Keratinocyte (primary cell): ENCODE data around the gene FAHD1. TPM values are rescaled to one million over a fixed set of nuclear protein-coding genes. Genes with fewer than 3 reads are reported as not detected.

Experiments
- DNase-seq: peaks from one replicate; pipeline ENCODE4 v3.0.0-alpha.2; 2011; ENCODE audit warnings: low read depth, missing footprints, low spot score
- FAIRE-seq: peaks from 2 replicates; lab custom pipeline; 2011; peaks lifted over from hg19 to GRCh38; lab: Jason Lieb, UNC
- H2AFZ ChIP-seq: 2 replicates; pipeline ENCODE4 v1.6.0; 2012; ENCODE audit warnings: low read length, control low read depth, inconsistent platforms; ENCODE audit not compliant: control insufficient read depth
- H3K27ac ChIP-seq: 2 replicates; pipeline ENCODE4 v1.5.1; 2011; ENCODE audit warnings: low read length; ENCODE audit not compliant: control insufficient read depth, insufficient read depth
- H3K27me3 ChIP-seq: 3 replicates; pipeline ENCODE4 v1.6.0; 2011; ENCODE audit warnings: low read length; ENCODE audit not compliant: control insufficient read depth, insufficient read depth; ENCODE audit errors: extremely low read depth
- H3K36me3 ChIP-seq, 2 experiments: 2 replicates in 1 of 2; 3 replicates in 1 of 2; pipeline ENCODE4 v1.5.1; 2011; ENCODE audit warnings: low read length in 2 of 2, mild to moderate bottlenecking in 1 of 2; ENCODE audit not compliant: control insufficient read depth in 2 of 2, insufficient read depth in 2 of 2; ENCODE audit errors: extremely low read depth in 1 of 2
- H3K4me1 ChIP-seq: 3 replicates; pipeline ENCODE4 v1.5.1; 2011; ENCODE audit warnings: low read length; ENCODE audit not compliant: control insufficient read depth, insufficient read depth; ENCODE audit errors: extremely low read depth
- H3K4me2 ChIP-seq: 3 replicates; pipeline ENCODE4 v1.6.0; 2011; ENCODE audit warnings: low read depth, low read length; ENCODE audit not compliant: control insufficient read depth, insufficient read depth; ENCODE audit errors: extremely low read depth
- H3K4me3 ChIP-seq, 3 experiments: fragments of 200-600 bp in 1 of 3; sonication (generic) in 1 of 3; 2 replicates in 2 of 3; 3 replicates in 1 of 3; pipeline ENCODE4 v1.5.1; 2011 to 2016; ENCODE audit warnings: low read length in 3 of 3, mild to moderate bottlenecking in 3 of 3, control low read depth in 2 of 3, inconsistent platforms in 1 of 3, low read depth in 1 of 3, mixed read lengths in 1 of 3, mixed run types in 1 of 3, moderate library complexity in 1 of 3; ENCODE audit not compliant: control insufficient read depth in 2 of 3, insufficient read depth in 2 of 3; ENCODE audit errors: extremely low read depth in 1 of 3
- H3K79me2 ChIP-seq: 2 replicates; pipeline ENCODE4 v1.6.0; 2012; ENCODE audit warnings: low read length; ENCODE audit not compliant: control insufficient read depth, insufficient read depth
- H3K9ac ChIP-seq: 3 replicates; pipeline ENCODE4 v1.6.0; 2011; ENCODE audit warnings: low read length; ENCODE audit not compliant: control insufficient read depth, insufficient read depth; ENCODE audit errors: extremely low read depth
- H3K9me1 ChIP-seq: 3 replicates; pipeline ENCODE4 v1.6.0; 2011; ENCODE audit warnings: low read length; ENCODE audit not compliant: control insufficient read depth, insufficient read depth; ENCODE audit errors: extremely low read depth
- H3K9me3 ChIP-seq: 2 replicates; pipeline ENCODE4 v1.5.1; 2012; ENCODE audit warnings: low read depth, low read length; ENCODE audit not compliant: control insufficient read depth
- H4K20me1 ChIP-seq: 3 replicates; pipeline ENCODE4 v1.6.0; 2011; ENCODE audit warnings: low read length; ENCODE audit not compliant: control insufficient read depth, insufficient read depth; ENCODE audit errors: extremely low read depth
- EZH2 ChIP-seq: IDR thresholded peaks from one replicate; pipeline ENCODE4 v1.6.1; 2012; ENCODE audit warnings: inconsistent platforms, mild to moderate bottlenecking, low read length, moderate library complexity
- dilution Hi-C: fragments of 300-500 bp; cut with MboI; formaldehyde crosslinking; loops from one replicate; pipeline ENCODE4 v1.7.0; 2020; ENCODE audit warnings: low sequenced_read_pairs; ENCODE audit not compliant: extremely low pct_ligation_motif_present
- polyA plus RNA-seq, 5 experiments: library from polyadenylated mRNA; depleted of rRNA in 3 of 5; stranded (reverse) in 3 of 5; stranded (forward) in 1 of 5; unstranded in 1 of 5; fragments of >200 nt; gene quantifications; 1 replicate in 1 of 5; 2 replicates in 3 of 5; 3 replicates in 1 of 5; pipeline versions ENCODE4 v1.2.1 to v1.2.3, GENCODE V29; 2011 to 2012; ENCODE audit warnings: missing spikeins in 2 of 5, low read depth in 1 of 5, low replicate concordance in 1 of 5
- TF ChIP-seq, protein P1 (sequence below), 3 experiments: IDR thresholded peaks in 1 of 3; conservative IDR thresholded peaks in 1 of 3; optimal IDR thresholded peaks in 1 of 3; 2 replicates in 2 of 3; 3 replicates in 1 of 3; pipeline versions ENCODE3 to v1.5.1; 2011; ENCODE audit warnings: low read length in 3 of 3, mild to moderate bottlenecking in 3 of 3, moderate library complexity in 2 of 3, control low read depth in 1 of 3, inconsistent platforms in 1 of 3; ENCODE audit not compliant: insufficient read depth in 2 of 3; ENCODE audit errors: extremely low read depth in 1 of 3

The FAHD1 gene
- polyA plus RNA-seq, 1 donor (not counting 4 experiments of a cell fraction or from before 2014, with no cell fraction given), result 29.4 TPM

DNA sequence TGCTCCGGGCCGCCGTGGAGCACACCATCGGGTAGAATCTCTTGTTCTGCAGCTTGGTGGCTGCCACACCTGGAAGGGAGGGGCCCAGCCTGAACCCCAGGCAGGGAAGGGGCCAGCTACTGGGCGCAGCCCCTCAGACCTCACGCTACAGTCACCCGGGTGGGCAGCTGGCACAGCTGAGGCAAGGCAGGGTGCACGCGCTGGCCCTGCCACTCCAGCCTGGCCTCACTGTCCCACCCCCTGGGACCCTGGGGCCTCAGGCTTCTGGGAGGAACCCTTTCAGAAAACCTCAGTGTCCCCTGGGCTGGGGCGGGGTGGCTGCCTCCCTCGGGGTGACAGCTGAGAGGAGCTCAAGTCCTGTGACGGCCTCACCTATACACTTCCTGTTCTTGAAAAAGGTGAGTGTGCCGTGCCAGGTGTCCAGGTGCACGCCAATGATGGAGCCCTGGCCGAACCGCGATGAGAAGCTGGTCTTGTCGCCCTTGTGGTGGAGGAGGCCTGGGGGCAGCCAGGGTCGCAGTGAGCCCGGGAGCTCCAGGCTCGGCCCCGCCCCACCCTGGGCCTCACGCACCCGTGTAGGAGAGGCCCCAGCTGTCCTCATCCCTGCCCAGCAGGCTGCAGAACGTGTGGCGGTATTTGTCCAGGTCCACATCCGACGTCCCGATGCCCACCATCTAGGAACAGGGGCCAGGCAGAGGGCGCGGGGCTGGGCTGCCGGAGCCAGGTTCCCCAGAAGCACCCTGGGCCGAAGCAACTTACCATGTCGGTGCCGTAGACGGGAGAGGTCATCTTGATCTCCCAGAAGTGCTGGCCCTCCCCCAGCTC is 49.4 kb upstream of the FAHD1 start:
- peaks cover 2% of the 10 kb centered on the region for H4K20me1 ChIP-seq
- H3K4me2 ChIP-seq, result no peak overlapping the region
- dilution Hi-C loops, result no loop called here
- H2AFZ ChIP-seq, result no peak overlapping the region
- H3K36me3 ChIP-seq, result peaks cover 3 to 16% of the 10 kb centered on the region in 2 experiments
- TF ChIP-seq, protein P1, sequence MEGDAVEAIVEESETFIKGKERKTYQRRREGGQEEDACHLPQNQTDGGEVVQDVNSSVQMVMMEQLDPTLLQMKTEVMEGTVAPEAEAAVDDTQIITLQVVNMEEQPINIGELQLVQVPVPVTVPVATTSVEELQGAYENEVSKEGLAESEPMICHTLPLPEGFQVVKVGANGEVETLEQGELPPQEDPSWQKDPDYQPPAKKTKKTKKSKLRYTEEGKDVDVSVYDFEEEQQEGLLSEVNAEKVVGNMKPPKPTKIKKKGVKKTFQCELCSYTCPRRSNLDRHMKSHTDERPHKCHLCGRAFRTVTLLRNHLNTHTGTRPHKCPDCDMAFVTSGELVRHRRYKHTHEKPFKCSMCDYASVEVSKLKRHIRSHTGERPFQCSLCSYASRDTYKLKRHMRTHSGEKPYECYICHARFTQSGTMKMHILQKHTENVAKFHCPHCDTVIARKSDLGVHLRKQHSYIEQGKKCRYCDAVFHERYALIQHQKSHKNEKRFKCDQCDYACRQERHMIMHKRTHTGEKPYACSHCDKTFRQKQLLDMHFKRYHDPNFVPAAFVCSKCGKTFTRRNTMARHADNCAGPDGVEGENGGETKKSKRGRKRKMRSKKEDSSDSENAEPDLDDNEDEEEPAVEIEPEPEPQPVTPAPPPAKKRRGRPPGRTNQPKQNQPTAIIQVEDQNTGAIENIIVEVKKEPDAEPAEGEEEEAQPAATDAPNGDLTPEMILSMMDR (optimal IDR thresholded peaks at IDR 0.05 in 1 of 3, IDR thresholded peaks at IDR 0.05 in 1 of 3, conservative IDR thresholded peaks at IDR 0.05 in 1 of 3; ENCODE audit: extremely low read depth in 1 of 3, insufficient read depth in 2 of 3, low read length in 3 of 3), result no peak
- TF ChIP-seq EZH2, result no peak
- H3K79me2 ChIP-seq, result peaks cover 26% of the 10 kb centered on the region
- no peak overlapping the region for H3K9ac ChIP-seq
- no peak overlapping the region for H3K4me3 ChIP-seq
- DNase-seq (no peak), FAIRE-seq (no peak)
- H3K9me3 ChIP-seq, result no peaks in the 10 kb centered on the region
- peaks cover 4% of the 10 kb centered on the region for H3K9me1 ChIP-seq
- H3K27ac ChIP-seq, result no peak overlapping the region
- peaks cover 19% of the 10 kb centered on the region for H3K4me1 ChIP-seq
- no peaks in the 10 kb centered on the region for H3K27me3 ChIP-seq

DNA sequence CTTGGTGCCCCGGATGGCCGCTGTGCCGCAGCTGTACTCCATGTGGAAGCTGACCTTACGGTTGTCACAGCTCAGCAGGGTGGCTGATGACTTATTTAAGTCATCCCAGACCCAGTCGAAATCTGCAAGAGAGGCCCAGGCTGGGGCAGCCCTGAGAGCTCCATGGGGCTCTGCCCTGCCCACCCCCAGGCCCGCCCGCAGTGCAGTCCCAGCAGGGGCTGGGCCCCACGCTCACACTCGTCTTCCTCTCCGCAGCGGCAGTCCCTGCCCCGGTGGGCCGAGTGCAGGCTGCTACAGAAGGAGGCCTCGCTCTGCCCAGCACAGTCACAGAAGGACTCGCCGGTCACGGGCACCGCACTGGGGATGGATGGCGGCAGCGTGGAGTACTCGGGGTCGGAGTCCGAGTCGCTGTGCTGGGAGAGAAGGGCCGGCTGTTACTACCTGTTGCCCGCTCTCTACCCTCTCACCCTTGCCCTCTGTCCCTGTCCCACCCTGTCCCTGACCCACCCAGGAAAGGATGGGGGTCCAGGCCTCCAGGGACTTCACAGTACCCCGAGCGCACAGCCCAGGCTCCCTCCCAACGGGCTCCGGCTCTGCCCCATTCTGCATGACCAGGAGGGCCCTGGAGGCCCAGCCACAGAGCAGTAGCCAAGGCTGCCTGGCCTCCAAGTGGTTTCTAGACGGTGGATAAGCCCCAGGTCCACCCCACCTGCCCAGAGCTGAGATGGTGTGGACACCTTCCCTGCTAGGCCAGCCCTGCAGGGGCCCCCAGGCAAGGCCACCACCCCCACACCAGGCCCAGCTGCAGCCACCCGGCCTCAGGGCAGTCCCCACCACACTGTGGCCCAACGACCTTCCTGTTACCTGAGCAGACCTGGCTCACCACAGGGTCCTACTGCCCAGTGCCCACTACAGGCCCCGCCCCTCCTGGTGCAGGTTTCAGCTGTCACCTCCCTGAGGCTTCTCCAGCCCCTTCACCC is 48.5 kb upstream of the FAHD1 start:
- no peak overlapping the region for H3K4me2 ChIP-seq
- TF ChIP-seq, protein P1 (optimal IDR thresholded peaks at IDR 0.05 in 1 of 3, IDR thresholded peaks at IDR 0.05 in 1 of 3, conservative IDR thresholded peaks at IDR 0.05 in 1 of 3; ENCODE audit: extremely low read depth in 1 of 3, insufficient read depth in 2 of 3, low read length in 3 of 3), result no peak
- TF ChIP-seq EZH2, result no peak
- no peak for FAIRE-seq
- dilution Hi-C loops, result no loop called here
- H2AFZ ChIP-seq, result no peak overlapping the region
- H3K9me1 ChIP-seq, result peaks cover 4% of the 10 kb centered on the region
- no peak overlapping the region for H3K27ac ChIP-seq
- no peak overlapping the region for H3K9ac ChIP-seq
- no peak overlapping the region for H3K4me3 ChIP-seq
- H3K4me1 ChIP-seq, result peaks cover 19% of the 10 kb centered on the region
- H3K79me2 ChIP-seq, result peaks cover 27% of the 10 kb centered on the region
- no peaks in the 10 kb centered on the region for H3K27me3 ChIP-seq
- peaks cover 3 to 16% of the 10 kb centered on the region in 2 experiments for H3K36me3 ChIP-seq
- no peaks in the 10 kb centered on the region for H3K9me3 ChIP-seq
- no peak for DNase-seq
- H4K20me1 ChIP-seq, result peaks cover 2% of the 10 kb centered on the region
